ENCODE measurements around the gene IP6K3. TPM values are rescaled to one million over a fixed set of nuclear protein-coding genes. Genes with fewer than 3 reads are reported as not detected.

The IP6K3 gene
- total RNA-seq, 1 experiment from 2014 or later: not detected

DNA sequence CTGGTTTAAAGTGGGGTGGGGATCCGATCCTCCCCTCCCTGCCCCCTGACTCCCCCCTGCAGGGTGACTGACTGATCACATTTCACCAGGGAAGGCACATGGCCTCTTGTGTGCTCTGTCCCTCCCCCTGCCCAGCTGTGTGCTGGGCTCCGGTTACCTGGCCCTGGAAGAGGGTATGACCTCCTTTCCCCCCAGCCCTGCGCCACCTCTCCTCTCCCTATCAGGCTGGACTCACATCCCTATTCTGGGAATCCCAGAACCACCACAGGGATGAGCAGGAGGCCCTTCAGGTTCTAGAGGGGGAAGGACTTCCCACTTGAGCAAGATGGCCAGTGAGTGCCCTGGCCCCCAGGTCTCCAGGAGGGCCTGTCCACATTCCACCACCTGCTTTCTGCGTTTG, 2.1 kb upstream of the IP6K3 start:
- ChIA-PET CTCF (no interaction called here), POLR2A (ENCODE audit: low non-redundant PET) (no interaction called here)
- no peaks in the 10 kb centered on the region for H3K36me3 ChIP-seq (ENCODE audit: insufficient read depth, low read length, poor library complexity, severe bottlenecking)
- H3K4me1 ChIP-seq (ENCODE audit: insufficient read depth, low read length, poor library complexity, severe bottlenecking): peaks cover 30% of the 10 kb centered on the region
- TF ChIP-seq EZH2 (IDR thresholded peaks at IDR 0.05; ENCODE audit: borderline replicate concordance, low read depth, low read length, poor library complexity, severe bottlenecking): no peak
- TF ChIP-seq, protein P1, sequence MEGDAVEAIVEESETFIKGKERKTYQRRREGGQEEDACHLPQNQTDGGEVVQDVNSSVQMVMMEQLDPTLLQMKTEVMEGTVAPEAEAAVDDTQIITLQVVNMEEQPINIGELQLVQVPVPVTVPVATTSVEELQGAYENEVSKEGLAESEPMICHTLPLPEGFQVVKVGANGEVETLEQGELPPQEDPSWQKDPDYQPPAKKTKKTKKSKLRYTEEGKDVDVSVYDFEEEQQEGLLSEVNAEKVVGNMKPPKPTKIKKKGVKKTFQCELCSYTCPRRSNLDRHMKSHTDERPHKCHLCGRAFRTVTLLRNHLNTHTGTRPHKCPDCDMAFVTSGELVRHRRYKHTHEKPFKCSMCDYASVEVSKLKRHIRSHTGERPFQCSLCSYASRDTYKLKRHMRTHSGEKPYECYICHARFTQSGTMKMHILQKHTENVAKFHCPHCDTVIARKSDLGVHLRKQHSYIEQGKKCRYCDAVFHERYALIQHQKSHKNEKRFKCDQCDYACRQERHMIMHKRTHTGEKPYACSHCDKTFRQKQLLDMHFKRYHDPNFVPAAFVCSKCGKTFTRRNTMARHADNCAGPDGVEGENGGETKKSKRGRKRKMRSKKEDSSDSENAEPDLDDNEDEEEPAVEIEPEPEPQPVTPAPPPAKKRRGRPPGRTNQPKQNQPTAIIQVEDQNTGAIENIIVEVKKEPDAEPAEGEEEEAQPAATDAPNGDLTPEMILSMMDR (conservative IDR thresholded peaks at IDR 0.05; ENCODE audit: low read depth, low read length): no peak
- no peaks in the 10 kb centered on the region for H3K27me3 ChIP-seq (replicated peaks; ENCODE audit: insufficient read depth, low read depth, low read length, poor library complexity)
- intact Hi-C loops (cut with micrococcal nuclease; ENCODE audit: unreplicated experiment): loop anchor here (10.0 kb wide), 1 partner anchor 306 kb away; no protein-coding TSS in a partner anchor
- H3K27ac ChIP-seq (ENCODE audit: low read depth, low read length, poor library complexity, severe bottlenecking): no peak overlapping the region
- DNase-seq (ENCODE audit: low spot score): no peak
- no TSS peak for BruUV-seq (replicated peaks)
- H3K4me3 ChIP-seq (ENCODE audit: low read depth, low read length, poor library complexity, severe bottlenecking): no peak overlapping the region
- H3K9me3 ChIP-seq (ENCODE audit: low read depth, low read length, poor library complexity, severe bottlenecking): no peaks in the 10 kb centered on the region

DNA sequence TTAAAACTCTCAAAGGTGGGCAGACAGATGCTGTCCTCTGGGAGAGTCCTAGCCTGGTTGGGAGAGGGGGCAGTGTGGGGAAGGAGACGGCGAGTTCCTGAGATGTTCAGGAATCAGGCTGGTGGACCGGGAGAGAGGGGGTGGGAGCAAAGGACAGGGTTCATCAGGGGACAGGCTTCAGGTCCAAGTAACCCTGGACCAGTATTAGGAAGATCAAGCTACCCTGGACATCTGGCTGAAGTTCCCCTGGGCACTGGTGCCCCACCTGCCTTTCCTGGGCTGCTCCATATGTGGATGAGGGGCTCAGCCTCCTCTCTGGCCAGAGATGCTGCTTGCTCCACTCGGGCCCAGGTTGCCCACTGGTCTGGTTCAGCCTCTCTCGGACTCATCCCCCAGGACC, 1.1 kb upstream of the IP6K3 start:
- Histone ChIP-seq H3K27me3 (replicated peaks; ENCODE audit: insufficient read depth, low read depth, low read length, poor library complexity) (no peaks in the 10 kb centered on the region), H3K4me1 (ENCODE audit: insufficient read depth, low read length, poor library complexity, severe bottlenecking) (peaks cover 30% of the 10 kb centered on the region), H3K4me3 (ENCODE audit: low read depth, low read length, poor library complexity, severe bottlenecking) (no peak overlapping the region), H3K9me3 (ENCODE audit: low read depth, low read length, poor library complexity, severe bottlenecking) (no peaks in the 10 kb centered on the region), H3K36me3 (ENCODE audit: insufficient read depth, low read length, poor library complexity, severe bottlenecking) (no peaks in the 10 kb centered on the region), H3K27ac (ENCODE audit: low read depth, low read length, poor library complexity, severe bottlenecking) (no peak overlapping the region)
- TF ChIP-seq, protein P1 (conservative IDR thresholded peaks at IDR 0.05; ENCODE audit: low read depth, low read length): no peak
- no peak for TF ChIP-seq EZH2 (IDR thresholded peaks at IDR 0.05; ENCODE audit: borderline replicate concordance, low read depth, low read length, poor library complexity, severe bottlenecking)
- no TSS peak for BruUV-seq (replicated peaks)
- intact Hi-C loops (cut with micrococcal nuclease; ENCODE audit: unreplicated experiment): loop anchor here (10.0 kb wide), 1 partner anchor 307 kb away; no protein-coding TSS in a partner anchor
- ChIA-PET CTCF (interaction anchor here (0.7 kb wide), 1 partner anchor 21 kb away, joined by 8 read pairs; no protein-coding TSS in a partner anchor), POLR2A (ENCODE audit: low non-redundant PET) (no interaction called here)
- DNase-seq (ENCODE audit: low spot score): no peak

DNA sequence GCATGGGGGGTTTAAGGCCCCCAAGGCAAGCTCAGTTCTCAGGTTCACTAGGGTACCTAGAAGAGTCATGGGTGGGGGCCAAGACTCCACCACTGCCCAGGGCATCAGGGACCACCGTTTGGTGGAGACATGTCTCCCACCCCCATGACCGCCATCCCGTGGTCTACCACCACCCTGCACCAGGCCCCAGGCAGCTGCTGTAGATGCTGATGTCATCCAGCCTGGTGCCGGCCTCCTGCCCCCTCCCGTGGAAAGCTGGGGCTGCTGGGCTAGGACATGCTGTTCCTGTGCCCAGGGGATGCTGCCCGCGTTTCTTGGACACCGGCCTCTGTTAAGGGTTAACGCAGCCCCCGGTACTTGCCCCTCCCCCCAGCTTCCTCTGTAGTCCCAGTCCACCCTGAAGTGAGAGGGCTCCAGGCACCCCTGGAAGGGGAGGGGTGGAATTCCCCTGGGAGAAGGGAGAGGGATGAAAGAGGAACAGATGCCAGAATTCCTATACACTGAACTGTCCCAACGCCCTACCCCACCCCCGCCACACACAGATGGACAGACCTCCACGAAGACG, 587 bp downstream of the IP6K3 start:
- no peak overlapping the region for H3K4me3 ChIP-seq (ENCODE audit: low read depth, low read length, poor library complexity, severe bottlenecking)
- intact Hi-C loops (cut with micrococcal nuclease; ENCODE audit: unreplicated experiment): loop anchor here (10.0 kb wide), 1 partner anchor 309 kb away; no protein-coding TSS in a partner anchor
- TF ChIP-seq, protein P1 (conservative IDR thresholded peaks at IDR 0.05; ENCODE audit: low read depth, low read length): no peak
- no peak for TF ChIP-seq EZH2 (IDR thresholded peaks at IDR 0.05; ENCODE audit: borderline replicate concordance, low read depth, low read length, poor library complexity, severe bottlenecking)
- no TSS peak for BruUV-seq (replicated peaks)
- ChIA-PET CTCF (interaction anchor here (0.9 to 1.2 kb wide), 3 partner anchors 25 to 282 kb away, joined by 3 to 5 read pairs (median 3); no protein-coding TSS in a partner anchor), POLR2A (ENCODE audit: low non-redundant PET) (no interaction called here)
- no peaks in the 10 kb centered on the region for H3K36me3 ChIP-seq (ENCODE audit: insufficient read depth, low read length, poor library complexity, severe bottlenecking)
- peaks cover 22% of the 10 kb centered on the region for H3K4me1 ChIP-seq (ENCODE audit: insufficient read depth, low read length, poor library complexity, severe bottlenecking)
- no peak overlapping the region for H3K27ac ChIP-seq (ENCODE audit: low read depth, low read length, poor library complexity, severe bottlenecking)
- DNase-seq (ENCODE audit: low spot score): peak; percentile 29
- H3K9me3 ChIP-seq (ENCODE audit: low read depth, low read length, poor library complexity, severe bottlenecking): no peaks in the 10 kb centered on the region
- no peaks in the 10 kb centered on the region for H3K27me3 ChIP-seq (replicated peaks; ENCODE audit: insufficient read depth, low read depth, low read length, poor library complexity)
